Hematopoietic multipotent progenitor cell (in vitro differentiated cells): ENCODE data around the gene GNAT1. TPM values are rescaled to one million over a fixed set of nuclear protein-coding genes. Genes with fewer than 3 reads are reported as not detected.

Experiments used
- DNase-seq, 3 donors: peaks; one replicate each; pipeline ENCODE4 v3.0.0-alpha.2; 2011 to 2015; ENCODE audit warnings: low read depth in 2 of 3, low spot score in 2 of 3
- total RNA-seq: library from RNA; depleted of rRNA; stranded (reverse); fragments of >200 nt; gene quantifications from one replicate; pipeline ENCODE4 v1.2.3, GENCODE V29; 2012

The GNAT1 gene
- total RNA-seq, result not detected

- DNase-seq, result no peak
Measured at GRCh38 chr3:50190936-50191660, at the start of gene GNAT1. GNAT1 (plus strand) TSS chr3:50191610; CDS start chr3:50191726, 116 bp downstream.

- DNase-seq, result no peak
Measured at GRCh38 chr3:50146316-50146901, 45.0 kb upstream of the GNAT1 start.

- DNase-seq, result no peak
Measured at GRCh38 chr3:50147016-50147415, 44.4 kb upstream of the GNAT1 start.

GRCh38 chr3:50147447-50147846 is 44.0 kb upstream of the GNAT1 start:
- no peak for DNase-seq

- no peak for DNase-seq
Measured at GRCh38 chr3:50147861-50148260, 43.5 kb upstream of the GNAT1 start.

GRCh38 chr3:50150404-50150750 is 41.0 kb upstream of the GNAT1 start:
- DNase-seq, result no peak

GRCh38 chr3:50150863-50151686 is 40.3 kb upstream of the GNAT1 start:
- DNase-seq, result no peak

- no peak for DNase-seq
Measured at GRCh38 chr3:50151728-50152127, 39.7 kb upstream of the GNAT1 start.

- no peak for DNase-seq
Measured at GRCh38 chr3:50153782-50154475, 37.5 kb upstream of the GNAT1 start.

GRCh38 chr3:50154476-50154839 is 37.0 kb upstream of the GNAT1 start:
- peak in 1 of 3 donors; percentile 13 for DNase-seq

GRCh38 chr3:50154840-50155490 is 36.4 kb upstream of the GNAT1 start, which contains the start of gene SEMA3F:
SEMA3F (plus strand) TSS chr3:50155324; CDS start chr3:50159623, 4,299 bp downstream.
- DNase-seq, result peak; percentile 53 to 74 (median 73)

- no peak for DNase-seq
Measured at GRCh38 chr3:50155491-50155878, 35.9 kb upstream of the GNAT1 start.

GRCh38 chr3:50155891-50156290 is 35.5 kb upstream of the GNAT1 start:
- DNase-seq, result no peak

GRCh38 chr3:50156549-50157493 is 34.6 kb upstream of the GNAT1 start:
- no peak for DNase-seq

GRCh38 chr3:50157827-50158529 is 33.4 kb upstream of the GNAT1 start:
- peak in 1 of 3 donors; percentile 28 for DNase-seq

- no peak for DNase-seq
Measured at GRCh38 chr3:50158530-50159146, 32.8 kb upstream of the GNAT1 start.

- no peak for DNase-seq
Measured at GRCh38 chr3:50160561-50160983, 30.8 kb upstream of the GNAT1 start.

GRCh38 chr3:50161320-50161719 is 30.1 kb upstream of the GNAT1 start:
- DNase-seq, result no peak
